GM19455 (cell line): ENCODE data around the gene CACNB2.

Source experiments
- ATAC-seq: cut with Tn5 transposase; IDR thresholded peaks from one replicate; pipeline ENCODE4 v1.9.1; 2021; ENCODE audit not compliant: unreplicated experiment

Gene CACNB2

GRCh38 chr10:18278181-18278580, 138.0 kb downstream of the CACNB2 start:
- ATAC-seq, result no peak

- no peak for ATAC-seq
These were observed 138.9 kb downstream of the CACNB2 start for GRCh38 chr10:18279173-18279572.

- no peak for ATAC-seq
These were observed 141.9 kb downstream of the CACNB2 start for GRCh38 chr10:18282094-18282493.

GRCh38 chr10:18290651-18291313, 150.6 kb downstream of the CACNB2 start:
- no peak for ATAC-seq

- no peak for ATAC-seq
These were observed 153.6 kb downstream of the CACNB2 start for GRCh38 chr10:18293536-18294510.

GRCh38 chr10:18294633-18295032, 154.4 kb downstream of the CACNB2 start:
- ATAC-seq, result no peak

GRCh38 chr10:18297659-18298058, 157.4 kb downstream of the CACNB2 start:
- ATAC-seq, result no peak

GRCh38 chr10:18298256-18298655, 158.0 kb downstream of the CACNB2 start:
- ATAC-seq, result no peak

- ATAC-seq, result no peak
These were observed 163.9 kb downstream of the CACNB2 start for GRCh38 chr10:18303851-18304801.

GRCh38 chr10:18306031-18306430, 165.8 kb downstream of the CACNB2 start:
- ATAC-seq, result no peak

GRCh38 chr10:18308600-18308999, 168.4 kb downstream of the CACNB2 start:
- no peak for ATAC-seq

- ATAC-seq, result no peak
These were observed 170.5 kb downstream of the CACNB2 start for GRCh38 chr10:18310761-18311160.

GRCh38 chr10:18312374-18313139, 172.3 kb downstream of the CACNB2 start:
- peak; percentile 68 for ATAC-seq

GRCh38 chr10:18313140-18313530, 172.9 kb downstream of the CACNB2 start:
- no peak for ATAC-seq

GRCh38 chr10:18313626-18314025, 173.4 kb downstream of the CACNB2 start:
- no peak for ATAC-seq

GRCh38 chr10:18319628-18320027, 179.4 kb downstream of the CACNB2 start:
- no peak for ATAC-seq

GRCh38 chr10:18321371-18321770, 181.1 kb downstream of the CACNB2 start:
- no peak for ATAC-seq

- ATAC-seq, result no peak
These were observed 183.7 kb downstream of the CACNB2 start for GRCh38 chr10:18323916-18324315.

GRCh38 chr10:18325410-18325809, 185.2 kb downstream of the CACNB2 start:
- ATAC-seq, result no peak

- ATAC-seq, result no peak
These were observed 185.8 kb downstream of the CACNB2 start for GRCh38 chr10:18325889-18326531.
